ENCODE data around the gene HERC2. TPM values are rescaled to one million over a fixed set of nuclear protein-coding genes. Genes with fewer than 3 reads are reported as not detected.

HERC2 gene
- total and polyA plus RNA-seq, 7 experiments from 2014 or later, result 5.5 to 60.4 (median 42.0) TPM

DNA sequence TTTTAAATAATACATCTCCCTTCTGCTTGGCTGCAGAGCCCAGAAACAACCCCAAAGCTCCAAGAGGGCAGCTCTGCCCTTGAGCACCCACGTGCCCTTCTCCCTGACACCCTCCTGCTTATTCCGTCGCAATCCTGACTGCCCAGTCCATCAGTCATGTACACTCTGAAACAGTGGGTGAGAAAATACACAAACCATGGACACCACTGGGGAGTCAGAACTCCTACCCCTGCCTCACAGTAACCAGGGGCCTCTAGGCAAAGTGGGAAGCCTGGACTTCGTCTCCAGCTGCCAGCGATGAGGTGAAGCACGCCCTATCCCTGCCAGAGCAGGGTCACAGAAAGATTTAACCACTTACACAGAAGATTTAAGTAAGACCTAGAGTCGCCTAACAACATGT is 40.1 kb downstream of the HERC2 start:
- Mint-ChIP-seq H3K27me3 (no peaks in the 10 kb centered on the region), H3K9me3 (peaks cover 0 to 11% (median 7%) of the 10 kb centered on the region in 11 donors), H3K4me3 (no peak overlapping the region), H3K4me1 (peaks cover 0 to 16% (median 7%) of the 10 kb centered on the region in 7 donors), H3K36me3 (peaks cover 14 to 69% (median 51%) of the 10 kb centered on the region in 5 donors), H3K27ac (no peak overlapping the region)
- Histone ChIP-seq H3K4me1 (ENCODE audit: control insufficient read depth in 2 of 2, insufficient read depth in 2 of 2, low read length in 2 of 2) (no peaks in the 10 kb centered on the region), H3K9me3 (ENCODE audit: control insufficient read depth in 2 of 3, low read length in 3 of 3) (no peaks in the 10 kb centered on the region), H3K27me3 (ENCODE audit: control insufficient read depth in 2 of 2, insufficient read depth in 2 of 2, low read length in 2 of 2) (no peaks in the 10 kb centered on the region), H3K27ac (ENCODE audit: low read depth, low read length) (no peak overlapping the region), H3K4me3 (ENCODE audit: low read length) (no peak overlapping the region), H3K36me3 (ENCODE audit: control insufficient read depth in 2 of 3, insufficient read depth in 3 of 3, low read length in 3 of 3) (peaks cover 0 to 12% (median 0%) of the 10 kb centered on the region in 3 experiments)
- DNase-seq, result no peak
- no peak for ATAC-seq
- ChIA-PET CTCF (no interaction called here), POLR2A (no interaction called here)
- intact Hi-C loops (cut with micrococcal nuclease), result no loop called here

DNA sequence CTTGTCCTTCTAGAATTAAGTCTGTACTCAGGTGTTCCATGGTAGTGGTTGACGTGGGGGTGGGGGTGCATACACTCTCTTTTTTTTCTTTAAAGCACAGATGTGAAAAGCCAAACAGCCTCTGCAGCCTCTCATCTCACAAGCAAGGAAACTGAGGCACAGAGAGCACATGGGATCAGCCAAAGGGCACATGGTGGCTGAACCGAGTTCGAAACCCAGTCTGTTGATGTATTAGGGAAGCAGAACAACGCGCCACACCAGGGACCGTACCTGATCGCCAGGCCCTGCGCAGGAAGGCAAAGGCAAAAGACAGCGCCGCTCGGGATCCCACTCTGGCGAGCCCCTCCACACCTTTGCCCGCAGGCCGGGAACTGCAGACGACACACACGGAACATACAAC is 47.3 kb downstream of the HERC2 start:
- DNase-seq (no peak), ATAC-seq (no peak)
- Mint-ChIP-seq H3K4me1 (peaks cover 0 to 4% (median 0%) of the 10 kb centered on the region in 7 donors), H3K9me3 (no peaks in the 10 kb centered on the region), H3K27me3 (no peaks in the 10 kb centered on the region), H3K36me3 (peaks cover 3 to 63% (median 23%) of the 10 kb centered on the region in 5 donors), H3K27ac (no peak overlapping the region), H3K4me3 (no peak overlapping the region)
- POLR2A ChIA-PET, result no interaction called here
- no peak overlapping the region for H3K27ac ChIP-seq (ENCODE audit: low read depth, low read length)
- peaks cover 0 to 43% (median 7%) of the 10 kb centered on the region in 3 experiments for H3K36me3 ChIP-seq (ENCODE audit: control insufficient read depth in 2 of 3, insufficient read depth in 3 of 3, low read length in 3 of 3)
- H3K4me3 ChIP-seq (ENCODE audit: low read length), result no peak overlapping the region
- no peaks in the 10 kb centered on the region for H3K4me1 ChIP-seq (ENCODE audit: control insufficient read depth in 2 of 2, insufficient read depth in 2 of 2, low read length in 2 of 2)
- intact Hi-C loops (cut with micrococcal nuclease), result no loop called here
- CTCF ChIA-PET, result no interaction called here
- no peaks in the 10 kb centered on the region for H3K9me3 ChIP-seq (ENCODE audit: control insufficient read depth in 2 of 3, low read length in 3 of 3)
- H3K27me3 ChIP-seq (ENCODE audit: control insufficient read depth in 2 of 2, insufficient read depth in 2 of 2, low read length in 2 of 2), result no peaks in the 10 kb centered on the region

DNA sequence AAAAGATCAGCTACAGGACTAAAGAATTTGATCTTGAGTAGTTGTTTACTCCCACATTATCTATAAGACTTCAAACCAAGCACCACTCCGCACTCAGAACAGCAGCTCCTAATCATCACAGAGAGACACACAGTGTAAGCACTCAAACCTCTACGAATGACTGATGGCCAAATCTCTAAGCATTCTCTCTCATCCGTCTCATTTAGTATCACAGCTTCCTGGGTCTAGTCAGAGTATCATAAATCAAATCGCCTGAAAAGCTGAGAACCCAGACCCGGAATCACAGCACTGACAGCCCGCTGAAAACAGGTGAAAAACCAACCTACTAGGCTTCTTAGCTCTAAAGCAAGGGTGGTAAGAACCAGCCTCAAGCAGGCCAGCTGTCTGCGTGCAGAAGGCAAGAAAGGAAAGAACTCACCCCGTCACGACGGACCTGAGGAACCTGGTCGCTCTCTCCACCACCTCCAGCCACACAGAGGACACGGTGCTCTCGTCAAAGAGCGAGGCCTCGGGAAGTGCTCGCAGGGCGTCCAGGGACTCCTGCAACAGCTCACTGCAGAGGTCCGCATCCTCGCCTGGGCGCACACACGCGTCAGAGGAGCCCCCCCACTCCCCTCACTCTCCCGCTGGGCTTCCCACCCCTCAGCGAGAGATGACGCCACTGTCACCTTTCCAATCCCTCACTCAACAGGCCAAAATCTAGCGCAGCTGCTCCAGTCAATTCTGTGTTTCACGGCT is 47.9 kb downstream of the HERC2 start:
- no peak overlapping the region for H3K4me3 Mint-ChIP-seq
- CTCF ChIA-PET, result no interaction called here
- Histone ChIP-seq H3K27me3 (ENCODE audit: control insufficient read depth in 2 of 2, insufficient read depth in 2 of 2, low read length in 2 of 2) (no peaks in the 10 kb centered on the region), H3K27ac (ENCODE audit: low read depth, low read length) (no peak overlapping the region), H3K4me3 (ENCODE audit: low read length) (no peak overlapping the region), H3K4me1 (ENCODE audit: control insufficient read depth in 2 of 2, insufficient read depth in 2 of 2, low read length in 2 of 2) (no peaks in the 10 kb centered on the region), H3K36me3 (ENCODE audit: control insufficient read depth in 2 of 3, insufficient read depth in 3 of 3, low read length in 3 of 3) (peaks cover 0 to 49% (median 7%) of the 10 kb centered on the region in 3 experiments), H3K9me3 (ENCODE audit: control insufficient read depth in 2 of 3, low read length in 3 of 3) (no peaks in the 10 kb centered on the region)
- no peaks in the 10 kb centered on the region for H3K9me3 Mint-ChIP-seq
- DNase-seq (no peak), ATAC-seq (no peak)
- H3K4me1 Mint-ChIP-seq, result peaks cover 0 to 4% (median 0%) of the 10 kb centered on the region in 7 donors
- H3K27ac Mint-ChIP-seq, result no peak overlapping the region
- H3K36me3 Mint-ChIP-seq, result peaks cover 3 to 62% (median 26%) of the 10 kb centered on the region in 5 donors
- intact Hi-C loops (cut with micrococcal nuclease), result no loop called here
- H3K27me3 Mint-ChIP-seq, result no peaks in the 10 kb centered on the region
- POLR2A ChIA-PET, result no interaction called here

DNA sequence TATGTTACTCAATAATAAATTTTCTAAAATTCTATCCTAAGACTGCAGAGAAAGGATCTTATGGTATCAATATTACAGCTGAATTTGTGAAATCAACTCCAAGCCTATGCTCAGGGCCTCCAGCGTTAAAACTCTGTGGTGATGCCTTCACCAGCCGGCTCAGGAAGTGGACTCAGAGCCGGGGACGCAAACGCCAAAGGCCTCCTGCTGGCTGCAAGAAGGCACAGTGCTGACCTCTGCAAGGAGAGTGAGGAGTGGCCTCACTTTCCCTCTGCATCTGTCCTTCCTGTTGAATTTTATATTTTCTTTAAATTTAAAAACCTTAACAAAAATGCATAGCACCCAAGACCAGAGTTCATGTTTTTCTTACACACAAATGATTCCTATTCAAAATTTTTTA is 48.5 kb downstream of the HERC2 start:
- no peak overlapping the region for H3K4me3 ChIP-seq (ENCODE audit: low read length)
- Mint-ChIP-seq H3K9me3 (no peaks in the 10 kb centered on the region), H3K36me3 (peaks cover 0 to 64% (median 27%) of the 10 kb centered on the region in 5 donors), H3K4me3 (no peak overlapping the region), H3K27me3 (no peaks in the 10 kb centered on the region), H3K4me1 (peaks cover 0 to 4% (median 0%) of the 10 kb centered on the region in 7 donors), H3K27ac (no peak overlapping the region)
- no peak overlapping the region for H3K27ac ChIP-seq (ENCODE audit: low read depth, low read length)
- no peaks in the 10 kb centered on the region for H3K27me3 ChIP-seq (ENCODE audit: control insufficient read depth in 2 of 2, insufficient read depth in 2 of 2, low read length in 2 of 2)
- H3K36me3 ChIP-seq (ENCODE audit: control insufficient read depth in 2 of 3, insufficient read depth in 3 of 3, low read length in 3 of 3), result peaks cover 0 to 54% (median 7%) of the 10 kb centered on the region in 3 experiments
- H3K4me1 ChIP-seq (ENCODE audit: control insufficient read depth in 2 of 2, insufficient read depth in 2 of 2, low read length in 2 of 2), result no peaks in the 10 kb centered on the region
- CTCF ChIA-PET, result no interaction called here
- DNase-seq (no peak), ATAC-seq (no peak)
- H3K9me3 ChIP-seq (ENCODE audit: control insufficient read depth in 2 of 3, low read length in 3 of 3), result no peaks in the 10 kb centered on the region
- intact Hi-C loops (cut with micrococcal nuclease), result no loop called here
- POLR2A ChIA-PET, result no interaction called here

DNA sequence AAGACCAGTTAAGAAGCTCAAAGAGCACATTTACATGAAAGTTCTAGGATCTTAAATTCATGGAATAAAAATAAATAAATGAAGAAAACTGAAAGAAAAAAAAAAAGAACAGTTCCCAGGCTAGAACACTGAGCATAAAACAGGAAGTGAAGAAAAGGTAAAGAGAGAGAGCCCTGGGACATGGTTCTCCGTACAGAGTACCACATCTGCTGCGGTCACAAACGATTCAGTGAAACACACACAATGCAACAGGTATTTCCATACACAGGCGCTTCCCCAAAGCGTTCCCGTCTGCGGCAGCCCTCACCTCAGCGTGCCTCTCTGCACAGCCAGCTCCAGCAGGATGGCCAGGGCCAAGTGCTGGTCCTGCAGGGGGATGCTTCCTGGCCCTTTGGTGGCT is 49.4 kb downstream of the HERC2 start:
- no peak overlapping the region for H3K27ac Mint-ChIP-seq
- peaks cover 0 to 4% (median 0%) of the 10 kb centered on the region in 7 donors for H3K4me1 Mint-ChIP-seq
- no peaks in the 10 kb centered on the region for H3K27me3 Mint-ChIP-seq
- H3K36me3 ChIP-seq (ENCODE audit: control insufficient read depth in 2 of 3, insufficient read depth in 3 of 3, low read length in 3 of 3), result peaks cover 0 to 61% (median 8%) of the 10 kb centered on the region in 3 experiments
- no peak overlapping the region for H3K4me3 ChIP-seq (ENCODE audit: low read length)
- H3K4me1 ChIP-seq (ENCODE audit: control insufficient read depth in 2 of 2, insufficient read depth in 2 of 2, low read length in 2 of 2), result no peaks in the 10 kb centered on the region
- no peaks in the 10 kb centered on the region for H3K9me3 Mint-ChIP-seq
- no peak for DNase-seq
- no peak for ATAC-seq
- no peaks in the 10 kb centered on the region for H3K27me3 ChIP-seq (ENCODE audit: control insufficient read depth in 2 of 2, insufficient read depth in 2 of 2, low read length in 2 of 2)
- H3K36me3 Mint-ChIP-seq, result peaks cover 3 to 68% (median 33%) of the 10 kb centered on the region in 5 donors
- intact Hi-C loops (cut with micrococcal nuclease), result no loop called here
- no peaks in the 10 kb centered on the region for H3K9me3 ChIP-seq (ENCODE audit: control insufficient read depth in 2 of 3, low read length in 3 of 3)
- H3K27ac ChIP-seq (ENCODE audit: low read depth, low read length), result no peak overlapping the region
- CTCF ChIA-PET, result no interaction called here
- H3K4me3 Mint-ChIP-seq, result no peak overlapping the region
- POLR2A ChIA-PET, result no interaction called here

DNA sequence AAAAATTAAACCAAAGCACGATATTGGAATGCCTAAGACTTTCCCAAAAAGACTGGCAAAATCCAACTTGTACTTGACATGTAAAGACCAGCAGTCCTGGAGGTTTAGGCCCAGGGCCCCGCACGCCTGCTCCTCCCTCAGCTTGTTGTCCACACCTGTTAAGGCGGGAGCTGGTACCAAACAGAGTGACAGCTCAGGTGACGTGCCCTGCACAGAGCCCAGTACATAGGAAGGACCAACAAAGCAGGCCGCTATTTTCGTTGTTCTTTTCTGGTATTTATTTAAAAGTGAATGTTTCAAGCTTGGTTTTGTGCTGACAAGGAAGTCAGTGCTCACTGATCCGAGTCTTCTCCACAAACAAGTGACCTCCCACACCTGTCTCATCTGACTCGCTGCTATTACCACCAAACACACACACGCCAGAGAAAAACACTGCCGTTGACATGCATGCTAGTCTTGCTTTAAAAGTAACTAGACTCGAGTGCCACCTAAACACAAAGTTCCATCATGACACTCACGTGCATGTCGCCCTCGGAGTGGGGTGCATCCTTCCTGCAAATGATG is 50.2 kb downstream of the HERC2 start:
- ATAC-seq, result no peak
- Mint-ChIP-seq H3K4me1 (peaks cover 0 to 4% (median 0%) of the 10 kb centered on the region in 7 donors), H3K27ac (no peak overlapping the region), H3K36me3 (peaks cover 6 to 73% (median 35%) of the 10 kb centered on the region in 5 donors), H3K9me3 (no peaks in the 10 kb centered on the region), H3K27me3 (no peaks in the 10 kb centered on the region), H3K4me3 (no peak overlapping the region)
- Histone ChIP-seq H3K36me3 (ENCODE audit: control insufficient read depth in 2 of 3, insufficient read depth in 3 of 3, low read length in 3 of 3) (peaks cover 0 to 64% (median 10%) of the 10 kb centered on the region in 3 experiments), H3K4me1 (ENCODE audit: control insufficient read depth in 2 of 2, insufficient read depth in 2 of 2, low read length in 2 of 2) (no peaks in the 10 kb centered on the region), H3K27ac (ENCODE audit: low read depth, low read length) (no peak overlapping the region), H3K27me3 (ENCODE audit: control insufficient read depth in 2 of 2, insufficient read depth in 2 of 2, low read length in 2 of 2) (no peaks in the 10 kb centered on the region), H3K9me3 (ENCODE audit: control insufficient read depth in 2 of 3, low read length in 3 of 3) (no peaks in the 10 kb centered on the region), H3K4me3 (ENCODE audit: low read length) (no peak overlapping the region)
- ChIA-PET POLR2A (no interaction called here), CTCF (no interaction called here)
- intact Hi-C loops (cut with micrococcal nuclease), result no loop called here
- DNase-seq, result no peak

DNA sequence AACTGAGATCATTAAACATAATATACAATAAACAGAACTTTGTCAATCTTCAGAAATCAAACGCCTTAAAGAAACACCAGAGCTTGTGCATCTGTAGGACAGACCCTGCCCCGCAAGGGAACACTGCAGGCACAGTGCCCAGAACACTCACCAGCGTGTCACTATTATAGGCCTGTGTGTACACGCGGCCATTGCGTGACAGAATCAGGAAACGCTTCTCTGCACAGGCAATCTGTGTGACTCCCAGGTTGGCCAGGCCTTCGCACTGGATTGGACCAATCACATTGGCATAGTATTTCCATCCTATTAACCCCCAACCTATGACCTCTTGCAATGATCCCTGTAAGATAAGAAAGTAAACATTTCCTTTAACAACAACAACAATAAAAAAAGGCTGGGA is 52.9 kb downstream of the HERC2 start:
- Mint-ChIP-seq H3K27ac (no peak overlapping the region), H3K27me3 (no peaks in the 10 kb centered on the region), H3K4me3 (no peak overlapping the region), H3K4me1 (peaks cover 0 to 4% (median 0%) of the 10 kb centered on the region in 7 donors), H3K36me3 (peaks cover 11 to 76% (median 42%) of the 10 kb centered on the region in 5 donors), H3K9me3 (no peaks in the 10 kb centered on the region)
- POLR2A ChIA-PET, result no interaction called here
- DNase-seq (no peak), ATAC-seq (no peak)
- Histone ChIP-seq H3K27ac (ENCODE audit: low read depth, low read length) (no peak overlapping the region), H3K4me1 (ENCODE audit: control insufficient read depth in 2 of 2, insufficient read depth in 2 of 2, low read length in 2 of 2) (no peaks in the 10 kb centered on the region), H3K9me3 (ENCODE audit: control insufficient read depth in 2 of 3, low read length in 3 of 3) (no peaks in the 10 kb centered on the region), H3K36me3 (ENCODE audit: control insufficient read depth in 2 of 3, insufficient read depth in 3 of 3, low read length in 3 of 3) (peaks cover 0 to 77% (median 18%) of the 10 kb centered on the region in 3 experiments), H3K4me3 (ENCODE audit: low read length) (no peak overlapping the region), H3K27me3 (ENCODE audit: control insufficient read depth in 2 of 2, insufficient read depth in 2 of 2, low read length in 2 of 2) (no peaks in the 10 kb centered on the region)
- intact Hi-C loops (cut with micrococcal nuclease), result no loop called here
- CTCF ChIA-PET, result no interaction called here
